ENCODE data around the gene TMEM150B. TPM values are rescaled to one million over a fixed set of nuclear protein-coding genes. Genes with fewer than 3 reads are reported as not detected.
A peak's percentile ranks its signal among the peaks of the same experiment; 100 is the strongest.

The TMEM150B gene
- total and polyA plus RNA-seq, 2 experiments from 2014 or later = 0.29 TPM; not detected in 1

- TF ChIP-seq ZNF462 (CRISPR knock-in tag; IDR thresholded peaks at IDR 0.05) (no peak), EZH2phosphoT487 (IDR thresholded peaks at IDR 0.05; ENCODE audit: unreplicated experiment) (no peak), CREB1 (CRISPR knock-in tag; IDR thresholded peaks at IDR 0.05; ENCODE audit: low read depth) (no peak), EZH2 (IDR thresholded peaks at IDR 0.05; ENCODE audit: low read depth, unreplicated experiment) (no peak), NANOG (IDR thresholded peaks at IDR 0.05; ENCODE audit: borderline replicate concordance) (no peak), ZNF331 (CRISPR knock-in tag; IDR thresholded peaks at IDR 0.05; ENCODE audit: low read depth) (no peak)
These were observed 19.1 kb downstream of the TMEM150B start (continued) for GRCh38 chr19:55305983-55306562.

GRCh38 chr19:55305491-55305890 is 19.6 kb downstream of the TMEM150B start:
- no peaks in the 10 kb centered on the region; the same call in 2 of the 3 replicates for H3K9me3 Mint-ChIP-seq
- H3K27me3 Mint-ChIP-seq (ENCODE audit: insufficient read depth, low read depth, poor library complexity) = peaks cover 18% of the 10 kb centered on the region
- TF ChIP-seq ZNF462 (CRISPR knock-in tag; IDR thresholded peaks at IDR 0.05) = no peak
- peak; percentile 98 for TF ChIP-seq ETS1 (IDR thresholded peaks at IDR 0.05)
- Histone ChIP-seq H3K27ac (ENCODE audit: low read depth) (no peak overlapping the region), H3F3A (replicated peaks; ENCODE audit: low read depth) (peaks cover 20% of the 10 kb centered on the region), H4K20me1 (replicated peaks; ENCODE audit: insufficient read depth) (no peaks in the 10 kb centered on the region; the same call in 1 of the 2 replicates), H3K36me3 (ENCODE audit: insufficient read depth) (peaks cover 11% of the 10 kb centered on the region), H3K27me3 (ENCODE audit: insufficient read depth) (no peaks in the 10 kb centered on the region), H3K4me1 (ENCODE audit: insufficient read depth) (peaks cover 10% of the 10 kb centered on the region), H3K4me2 (no peak overlapping the region), H3K4me3 (no peak overlapping the region), H2AFZ (no peak overlapping the region), H3K9me2 (ENCODE audit: insufficient read depth) (no peaks in the 10 kb centered on the region), H3K79me2 (replicated peaks; ENCODE audit: insufficient read depth) (no peaks in the 10 kb centered on the region)
- ATAC-seq (peak; percentile 67), DNase-seq (ENCODE audit: low spot score) (peak; percentile 88)
- H3K4me3 Mint-ChIP-seq = no peak overlapping the region; the same call in 2 of the 3 replicates
- peaks cover 20% of the 10 kb centered on the region for H3K4me1 Mint-ChIP-seq
- peaks cover 63% of the 10 kb centered on the region for H3K36me3 Mint-ChIP-seq (ENCODE audit: low read depth)
- H3K27ac Mint-ChIP-seq = no peak overlapping the region

All from GM23338 (cell line).